Psoas muscle (tissue), 8 donors: ENCODE measurements around the gene RYR2. TPM values are rescaled to one million over a fixed set of nuclear protein-coding genes. Genes with fewer than 3 reads are reported as not detected.

Experiments
- ATAC-seq, 4 donors: fragments of 200-7000 bp; cut with Tn5 transposase; one replicate each; pipeline ENCODE4 v1.9.1; 2020; ENCODE audit warnings: moderate library complexity in 3 of 4, mild to moderate bottlenecking in 2 of 4
- DNase-seq, 2 donors: peaks; one replicate each; pipeline ENCODE4 v3.0.0-alpha.2; 2020
- H3K27ac ChIP-seq: fragments of 200-600 bp; one replicate; pipeline ENCODE4 v1.8.0; 2022
- H3K27me3 ChIP-seq, 3 donors: fragments of 200-600 bp in 1 of 3; one replicate each; pipeline versions ENCODE4 v1.6.1 to v1.8.0; 2013 to 2022; ENCODE audit warnings: low read length in 2 of 3, mild to moderate bottlenecking in 2 of 3, moderate library complexity in 1 of 3; ENCODE audit not compliant: insufficient read depth in 3 of 3
- H3K36me3 ChIP-seq, 2 donors: fragments of 200-600 bp in 1 of 2; one replicate each; pipeline versions ENCODE4 v1.6.1 to v1.8.0; 2013 to 2022; ENCODE audit warnings: low read depth in 1 of 2, mild to moderate bottlenecking in 1 of 2, moderate library complexity in 1 of 2; ENCODE audit not compliant: insufficient read depth in 1 of 2
- H3K4me1 ChIP-seq: fragments of 200-600 bp; one replicate; pipeline ENCODE4 v1.8.0; 2022
- H3K4me3 ChIP-seq: fragments of 200-600 bp; one replicate; pipeline ENCODE4 v1.8.0; 2022; ENCODE audit warnings: mild to moderate bottlenecking
- H3K9me3 ChIP-seq: fragments of 200-600 bp; one replicate; pipeline ENCODE4 v1.8.0; 2022
- whole genome bisulfite sequencing, 3 donors: extraction: QIAGEN DNeasy Blood & Tissue Kit; methylation state at CpG; one replicate each; pipeline versions ENCODE4 v1.1.6 to v1.1.7; 2013; 5-methylcytosine and 5-hydroxymethylcytosine counted together
- intact Hi-C, 2 donors: fragments of 100-400 bp; cut with DNase I; formaldehyde crosslinking; loops; one replicate each; pipeline versions ENCODE4 v1.11.0 to v1.14.2; 2022
- polyA plus RNA-seq, 3 donors: library from polyadenylated mRNA; stranded (reverse); fragments of 200-250 nt; gene quantifications; one replicate each; pipeline ENCODE4 v1.2.3, GENCODE V29; 2013
- total RNA-seq, 4 donors: library from RNA; stranded (reverse); fragmentation: NEBNext Ultra II Directional in 2 of 4; extraction: Animal tissue kit (Norgen Biotek cat#: 25700) in 2 of 4; gene quantifications; one replicate each; pipeline versions ENCODE4 v1.2.1 to v1.2.4, GENCODE V29; 2021 to 2023
- TF ChIP-seq, protein P1 (sequence below): fragments of 200-600 bp; IDR thresholded peaks from one replicate; pipeline ENCODE4 v1.8.0; 2022; ENCODE audit warnings: antibody characterized with exemption
- donor health status: healthy with polysubstance abuse.
- donor health status: DM: no; HTN: no; CAD: no; lungs with moderate emphysema.
- donor health status: Bipolar disorder and iron deficiency.
- donor health status: healthy.
- donor health status: DM: yes; HTN: yes; CAD: no.
- donor health status: DM: no; HTN: no; CAD: no.
- donor health status: DM: no; HTN: no; CAD: no.
- donor health status: DM: yes; HTN: yes; CAD: no.

RYR2 gene
- total and polyA plus RNA-seq, 7 donors = 0.06 to 0.48 (median 0.25) TPM

DNA sequence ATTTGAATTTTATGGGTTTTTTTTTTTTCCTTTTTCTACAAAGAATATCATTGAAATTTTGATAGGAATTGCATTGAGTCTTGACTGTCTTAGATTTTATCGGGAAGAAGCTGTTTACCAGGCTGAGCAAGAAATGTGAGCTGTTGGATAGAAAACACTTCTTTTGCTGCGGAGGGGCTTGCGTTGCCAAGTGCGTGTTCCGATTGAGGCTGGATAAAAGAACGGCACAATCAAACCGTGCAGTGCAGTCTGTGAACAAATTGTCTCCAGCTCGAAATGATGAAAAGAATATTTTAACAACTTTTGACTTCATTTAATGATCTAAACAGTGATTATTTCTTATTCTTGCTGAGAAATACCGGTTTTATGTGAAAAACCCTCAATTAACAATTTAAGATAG, 149.4 kb downstream of the RYR2 start:
- TF ChIP-seq, protein P1, sequence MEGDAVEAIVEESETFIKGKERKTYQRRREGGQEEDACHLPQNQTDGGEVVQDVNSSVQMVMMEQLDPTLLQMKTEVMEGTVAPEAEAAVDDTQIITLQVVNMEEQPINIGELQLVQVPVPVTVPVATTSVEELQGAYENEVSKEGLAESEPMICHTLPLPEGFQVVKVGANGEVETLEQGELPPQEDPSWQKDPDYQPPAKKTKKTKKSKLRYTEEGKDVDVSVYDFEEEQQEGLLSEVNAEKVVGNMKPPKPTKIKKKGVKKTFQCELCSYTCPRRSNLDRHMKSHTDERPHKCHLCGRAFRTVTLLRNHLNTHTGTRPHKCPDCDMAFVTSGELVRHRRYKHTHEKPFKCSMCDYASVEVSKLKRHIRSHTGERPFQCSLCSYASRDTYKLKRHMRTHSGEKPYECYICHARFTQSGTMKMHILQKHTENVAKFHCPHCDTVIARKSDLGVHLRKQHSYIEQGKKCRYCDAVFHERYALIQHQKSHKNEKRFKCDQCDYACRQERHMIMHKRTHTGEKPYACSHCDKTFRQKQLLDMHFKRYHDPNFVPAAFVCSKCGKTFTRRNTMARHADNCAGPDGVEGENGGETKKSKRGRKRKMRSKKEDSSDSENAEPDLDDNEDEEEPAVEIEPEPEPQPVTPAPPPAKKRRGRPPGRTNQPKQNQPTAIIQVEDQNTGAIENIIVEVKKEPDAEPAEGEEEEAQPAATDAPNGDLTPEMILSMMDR = no peak
- no peak overlapping the region for H3K27ac ChIP-seq
- WGBS, 3 donors = 80 to 88% (median 84%) methylated on average over 9 of the region's 9 CpGs
- H3K27me3 ChIP-seq = no peaks in the 10 kb centered on the region
- DNase-seq = no peak
- no peak overlapping the region for H3K4me3 ChIP-seq
- H3K4me1 ChIP-seq = no peaks in the 10 kb centered on the region
- ATAC-seq = no peak
- H3K36me3 ChIP-seq = no peaks in the 10 kb centered on the region
- no peaks in the 10 kb centered on the region for H3K9me3 ChIP-seq
- intact Hi-C loops = no loop called here

DNA sequence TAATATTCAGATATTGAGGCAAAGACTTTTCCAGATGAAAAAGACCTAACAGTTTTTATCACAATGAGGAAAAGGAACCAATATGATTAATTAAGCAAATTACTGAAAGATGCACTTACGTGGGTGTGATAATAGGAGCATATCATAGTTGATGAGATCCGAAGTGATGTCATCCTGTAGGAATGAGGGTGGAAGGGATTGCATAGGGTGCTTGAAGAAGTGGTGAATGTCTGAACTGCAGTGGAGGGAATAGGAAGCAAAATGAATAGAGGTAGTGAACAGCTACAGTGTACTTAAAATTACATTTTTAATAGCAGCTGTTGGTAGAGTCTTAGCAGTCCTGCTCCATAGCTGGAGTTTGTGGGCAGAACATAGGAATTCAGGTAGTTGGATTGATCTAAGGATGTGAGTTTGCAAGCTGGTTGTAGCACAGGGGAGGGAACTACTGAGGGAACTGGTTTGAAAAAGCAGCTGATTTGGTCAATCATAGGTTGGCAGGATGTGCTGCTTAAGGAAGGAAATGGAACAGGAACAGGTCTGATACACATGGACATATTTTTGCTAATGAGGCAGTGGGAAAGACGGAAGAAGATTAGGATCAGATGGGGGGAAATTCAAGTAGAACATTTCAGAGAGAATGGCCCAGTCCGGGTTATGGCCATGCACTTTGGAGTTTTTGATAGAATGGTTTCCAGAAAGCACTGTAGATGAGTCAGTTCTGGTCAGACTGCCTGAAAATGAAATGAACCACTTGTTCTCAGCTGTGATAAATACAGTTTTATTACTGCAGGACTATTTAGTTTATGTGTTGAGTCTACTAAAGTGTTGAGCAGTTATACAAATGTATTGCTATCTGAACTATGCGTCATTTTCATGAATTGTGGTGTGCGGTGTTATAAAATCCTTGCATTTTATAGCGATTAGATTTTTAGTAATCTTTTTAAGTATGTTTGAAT, 155.8 kb downstream of the RYR2 start:
- DNase-seq (no peak), ATAC-seq (no peak)
- Histone ChIP-seq H3K4me1 (no peaks in the 10 kb centered on the region), H3K9me3 (no peaks in the 10 kb centered on the region), H3K36me3 (no peaks in the 10 kb centered on the region), H3K27me3 (no peaks in the 10 kb centered on the region), H3K4me3 (no peak overlapping the region), H3K27ac (no peak overlapping the region)
- 62 to 71% (median 70%) methylated on average over 7 of the region's 7 CpGs for WGBS, 3 donors
- intact Hi-C loops = no loop called here
- TF ChIP-seq, protein P1 = no peak

DNA sequence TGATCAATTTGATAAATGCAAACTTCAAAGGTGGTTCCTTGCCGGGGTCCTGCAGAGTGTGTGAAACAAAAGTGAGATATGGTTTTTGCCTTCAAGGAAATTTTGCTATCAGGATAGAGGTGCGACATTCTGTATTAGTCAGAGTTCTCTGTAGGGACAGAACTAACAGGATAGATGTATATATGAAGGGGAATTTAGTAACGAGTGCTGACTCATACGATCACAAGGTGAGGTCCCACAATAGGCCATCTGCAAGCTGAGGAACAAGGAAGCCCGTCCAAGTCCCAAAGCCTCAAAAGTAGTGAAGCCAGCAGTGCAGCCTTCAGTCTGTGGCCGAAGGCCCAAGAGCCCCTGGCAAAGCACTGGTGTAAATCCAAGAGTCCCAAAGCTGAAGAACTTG, 157.0 kb downstream of the RYR2 start:
- no peak overlapping the region for H3K27ac ChIP-seq
- H3K9me3 ChIP-seq = no peaks in the 10 kb centered on the region
- H3K4me1 ChIP-seq = no peaks in the 10 kb centered on the region
- ATAC-seq (no peak), DNase-seq (no peak)
- intact Hi-C loops = no loop called here
- no peaks in the 10 kb centered on the region for H3K36me3 ChIP-seq
- WGBS, 3 donors = 56 to 68% (median 56%) methylated on average over 6 of the region's 6 CpGs
- H3K4me3 ChIP-seq = no peak overlapping the region
- TF ChIP-seq, protein P1 = no peak
- no peaks in the 10 kb centered on the region for H3K27me3 ChIP-seq

DNA sequence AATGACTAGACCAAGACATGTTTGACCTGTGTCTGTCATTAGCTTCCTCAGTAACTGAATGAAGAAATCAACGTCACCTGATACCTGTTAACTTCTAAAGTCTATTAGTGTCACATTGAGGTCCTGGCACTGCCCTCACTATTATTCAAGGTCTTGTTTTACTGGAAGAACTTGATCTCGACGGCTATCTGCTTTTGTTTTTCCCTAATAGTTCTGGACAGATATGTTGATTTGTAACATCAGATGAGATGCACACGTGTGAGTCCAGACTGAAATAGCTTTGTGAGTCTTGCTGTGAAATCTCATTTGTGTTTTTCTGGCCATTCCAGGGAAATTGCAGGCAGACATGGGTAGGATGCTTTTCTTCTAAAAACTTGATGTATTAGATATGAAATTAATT, 159.2 kb downstream of the RYR2 start:
- Histone ChIP-seq H3K27ac (no peak overlapping the region), H3K36me3 (no peaks in the 10 kb centered on the region), H3K4me3 (no peak overlapping the region), H3K27me3 (no peaks in the 10 kb centered on the region), H3K4me1 (no peaks in the 10 kb centered on the region), H3K9me3 (no peaks in the 10 kb centered on the region)
- TF ChIP-seq, protein P1 = no peak
- 65 to 69% (median 66%) methylated on average over 4 of the region's 4 CpGs for WGBS, 3 donors
- no peak for ATAC-seq
- DNase-seq = no peak
- intact Hi-C loops = no loop called here
